Activated naive CD4-positive, alpha-beta T cell treated with anti-CD3 and anti-CD28 coated beads, Interleukin-2, amount 50 U/mL, for 24 hours (primary cell): ENCODE results near the gene ACBD6.

Experiments used
- H3K27ac Mint-ChIP-seq: one replicate; pipeline ENCODE4 v1.8.0; 2021; ENCODE audit warnings: mild to moderate bottlenecking, mixed read lengths
- H3K27me3 Mint-ChIP-seq: one replicate; pipeline ENCODE4 v1.8.0; 2021; ENCODE audit warnings: mixed read lengths
- H3K36me3 Mint-ChIP-seq: one replicate; pipeline ENCODE4 v1.8.0; 2021; ENCODE audit warnings: mixed read lengths
- H3K4me1 Mint-ChIP-seq: one replicate; pipeline ENCODE4 v1.8.0; 2021; ENCODE audit warnings: mixed read lengths
- H3K4me3 Mint-ChIP-seq: one replicate; pipeline ENCODE4 v1.8.0; 2021; ENCODE audit warnings: mild to moderate bottlenecking, mixed read lengths
- H3K9me3 Mint-ChIP-seq: one replicate; pipeline ENCODE4 v1.8.0; 2021; ENCODE audit warnings: mixed read lengths

ACBD6 gene

GRCh38 chr1:180261524-180262155 is 240.7 kb downstream of the ACBD6 start:
- Mint-ChIP-seq H3K4me3 (no peak overlapping the region), H3K36me3 (no peaks in the 10 kb centered on the region), H3K27ac (no peak overlapping the region)

GRCh38 chr1:180261030-180261429 is 241.3 kb downstream of the ACBD6 start:
- Mint-ChIP-seq H3K27me3 (peaks cover 2% of the 10 kb centered on the region), H3K4me3 (no peak overlapping the region), H3K4me1 (no peaks in the 10 kb centered on the region), H3K27ac (no peak overlapping the region), H3K9me3 (no peaks in the 10 kb centered on the region), H3K36me3 (no peaks in the 10 kb centered on the region)

More at GRCh38 chr1:180261524-180262155, 240.7 kb downstream of the ACBD6 start:
- no peaks in the 10 kb centered on the region for H3K9me3 Mint-ChIP-seq
- H3K27me3 Mint-ChIP-seq = peaks cover 2% of the 10 kb centered on the region
- no peaks in the 10 kb centered on the region for H3K4me1 Mint-ChIP-seq

- no peak overlapping the region for H3K27ac Mint-ChIP-seq
- H3K4me1 Mint-ChIP-seq = no peaks in the 10 kb centered on the region
- peaks cover 2% of the 10 kb centered on the region for H3K27me3 Mint-ChIP-seq
- H3K9me3 Mint-ChIP-seq = no peaks in the 10 kb centered on the region
- no peaks in the 10 kb centered on the region for H3K36me3 Mint-ChIP-seq
- no peak overlapping the region for H3K4me3 Mint-ChIP-seq
Measured at GRCh38 chr1:180260541-180260940, 241.8 kb downstream of the ACBD6 start.

GRCh38 chr1:180259431-180260338 is 242.7 kb downstream of the ACBD6 start:
- H3K36me3 Mint-ChIP-seq = no peaks in the 10 kb centered on the region
- H3K4me1 Mint-ChIP-seq = no peaks in the 10 kb centered on the region
- H3K4me3 Mint-ChIP-seq = no peak overlapping the region
- H3K27me3 Mint-ChIP-seq = peaks cover 2% of the 10 kb centered on the region
- no peak overlapping the region for H3K27ac Mint-ChIP-seq
- no peaks in the 10 kb centered on the region for H3K9me3 Mint-ChIP-seq

GRCh38 chr1:180258935-180259334 is 243.4 kb downstream of the ACBD6 start:
- H3K4me1 Mint-ChIP-seq = no peaks in the 10 kb centered on the region

GRCh38 chr1:180258290-180258689 is 244.1 kb downstream of the ACBD6 start:
- H3K9me3 Mint-ChIP-seq = no peaks in the 10 kb centered on the region
- peaks cover 6% of the 10 kb centered on the region for H3K27me3 Mint-ChIP-seq
- no peak overlapping the region for H3K27ac Mint-ChIP-seq
- H3K36me3 Mint-ChIP-seq = no peaks in the 10 kb centered on the region
- no peaks in the 10 kb centered on the region for H3K4me1 Mint-ChIP-seq
- no peak overlapping the region for H3K4me3 Mint-ChIP-seq

More at GRCh38 chr1:180258935-180259334, 243.4 kb downstream of the ACBD6 start:
- Mint-ChIP-seq H3K27ac (no peak overlapping the region), H3K4me3 (no peak overlapping the region), H3K9me3 (no peaks in the 10 kb centered on the region), H3K36me3 (no peaks in the 10 kb centered on the region), H3K27me3 (peaks cover 4% of the 10 kb centered on the region)

GRCh38 chr1:180257486-180257885 is 244.9 kb downstream of the ACBD6 start:
- Mint-ChIP-seq H3K4me1 (no peaks in the 10 kb centered on the region), H3K9me3 (no peaks in the 10 kb centered on the region), H3K27ac (no peak overlapping the region), H3K27me3 (peaks cover 10% of the 10 kb centered on the region), H3K36me3 (no peaks in the 10 kb centered on the region), H3K4me3 (no peak overlapping the region)

- Mint-ChIP-seq H3K27me3 (peaks cover 11% of the 10 kb centered on the region), H3K9me3 (no peaks in the 10 kb centered on the region), H3K4me3 (no peak overlapping the region), H3K4me1 (no peaks in the 10 kb centered on the region), H3K27ac (no peak overlapping the region), H3K36me3 (no peaks in the 10 kb centered on the region)
Measured at GRCh38 chr1:180257028-180257386, 245.4 kb downstream of the ACBD6 start.

GRCh38 chr1:180256341-180257027 is 245.9 kb downstream of the ACBD6 start:
- no peak overlapping the region for H3K27ac Mint-ChIP-seq
- H3K4me1 Mint-ChIP-seq = no peaks in the 10 kb centered on the region
- H3K27me3 Mint-ChIP-seq = peaks cover 14% of the 10 kb centered on the region
- no peak overlapping the region for H3K4me3 Mint-ChIP-seq
- H3K9me3 Mint-ChIP-seq = no peaks in the 10 kb centered on the region
- H3K36me3 Mint-ChIP-seq = peaks cover under 1% of the 10 kb centered on the region

GRCh38 chr1:180255536-180256340 is 246.6 kb downstream of the ACBD6 start:
- Mint-ChIP-seq H3K36me3 (peaks cover 2% of the 10 kb centered on the region), H3K27ac (no peak overlapping the region), H3K4me3 (no peak overlapping the region), H3K9me3 (no peaks in the 10 kb centered on the region), H3K27me3 (peaks cover 17% of the 10 kb centered on the region), H3K4me1 (no peaks in the 10 kb centered on the region)

GRCh38 chr1:180254854-180255253 is 247.5 kb downstream of the ACBD6 start:
- no peaks in the 10 kb centered on the region for H3K9me3 Mint-ChIP-seq
- no peaks in the 10 kb centered on the region for H3K4me1 Mint-ChIP-seq
- H3K27ac Mint-ChIP-seq = no peak overlapping the region
- H3K27me3 Mint-ChIP-seq = peaks cover 19% of the 10 kb centered on the region
- H3K36me3 Mint-ChIP-seq = peaks cover 2% of the 10 kb centered on the region
- no peak overlapping the region for H3K4me3 Mint-ChIP-seq

- Mint-ChIP-seq H3K36me3 (peaks cover 2% of the 10 kb centered on the region), H3K27ac (no peak overlapping the region), H3K9me3 (no peaks in the 10 kb centered on the region), H3K4me3 (no peak overlapping the region), H3K4me1 (no peaks in the 10 kb centered on the region), H3K27me3 (peaks cover 22% of the 10 kb centered on the region)
Measured at GRCh38 chr1:180254496-180254819, 247.9 kb downstream of the ACBD6 start.

- Mint-ChIP-seq H3K4me1 (no peaks in the 10 kb centered on the region), H3K27me3 (peaks cover 23% of the 10 kb centered on the region), H3K4me3 (no peak overlapping the region), H3K9me3 (no peaks in the 10 kb centered on the region), H3K27ac (no peak overlapping the region), H3K36me3 (peaks cover 2% of the 10 kb centered on the region)
Measured at GRCh38 chr1:180253585-180254495, 248.5 kb downstream of the ACBD6 start.

GRCh38 chr1:180252638-180253536 is 249.5 kb downstream of the ACBD6 start:
- Mint-ChIP-seq H3K9me3 (no peaks in the 10 kb centered on the region), H3K4me3 (no peak overlapping the region), H3K27ac (no peak overlapping the region), H3K36me3 (peaks cover 2% of the 10 kb centered on the region), H3K4me1 (no peaks in the 10 kb centered on the region), H3K27me3 (peaks cover 25% of the 10 kb centered on the region)
